ENCODE data around the gene ADAMTSL4.

ADAMTSL4 gene

DNA sequence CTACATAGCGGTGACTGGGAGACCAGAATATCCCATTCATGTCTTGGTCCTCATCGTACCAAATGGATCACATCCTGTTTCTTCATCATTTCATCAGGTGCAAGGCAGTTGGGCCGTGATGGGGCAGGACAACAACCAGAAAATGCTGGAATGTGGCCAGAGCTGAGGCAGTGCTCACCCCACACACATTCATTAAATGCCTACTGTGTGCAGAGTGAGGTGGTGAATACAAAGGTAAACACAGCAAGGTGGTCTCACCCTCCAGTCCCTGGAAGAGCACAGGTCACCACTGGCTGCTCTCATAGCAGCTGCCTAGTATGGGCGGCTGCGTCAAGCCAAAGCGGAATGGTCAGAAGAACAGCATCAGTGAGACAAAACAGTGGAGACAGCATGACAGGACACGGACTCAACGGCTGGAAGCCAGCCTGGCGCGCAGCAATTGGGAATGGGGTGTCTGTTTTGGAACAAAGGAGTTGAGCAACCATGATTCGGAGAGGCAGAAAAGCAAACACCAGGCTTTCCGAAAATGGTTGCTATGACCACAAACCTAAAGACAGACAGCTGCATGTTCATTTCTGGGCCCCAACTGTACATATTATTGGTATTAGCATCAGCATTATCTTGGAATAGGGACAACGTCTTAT is 5.6 kb upstream of the ADAMTSL4 start:
- in situ Hi-C loops (cut with HindIII; ENCODE audit: low sequenced_read_pairs), result no loop called here
- H3K4me3 ChIP-seq (ENCODE audit: low read depth, low read length), result no peak overlapping the region
- TF ChIP-seq, protein P1, sequence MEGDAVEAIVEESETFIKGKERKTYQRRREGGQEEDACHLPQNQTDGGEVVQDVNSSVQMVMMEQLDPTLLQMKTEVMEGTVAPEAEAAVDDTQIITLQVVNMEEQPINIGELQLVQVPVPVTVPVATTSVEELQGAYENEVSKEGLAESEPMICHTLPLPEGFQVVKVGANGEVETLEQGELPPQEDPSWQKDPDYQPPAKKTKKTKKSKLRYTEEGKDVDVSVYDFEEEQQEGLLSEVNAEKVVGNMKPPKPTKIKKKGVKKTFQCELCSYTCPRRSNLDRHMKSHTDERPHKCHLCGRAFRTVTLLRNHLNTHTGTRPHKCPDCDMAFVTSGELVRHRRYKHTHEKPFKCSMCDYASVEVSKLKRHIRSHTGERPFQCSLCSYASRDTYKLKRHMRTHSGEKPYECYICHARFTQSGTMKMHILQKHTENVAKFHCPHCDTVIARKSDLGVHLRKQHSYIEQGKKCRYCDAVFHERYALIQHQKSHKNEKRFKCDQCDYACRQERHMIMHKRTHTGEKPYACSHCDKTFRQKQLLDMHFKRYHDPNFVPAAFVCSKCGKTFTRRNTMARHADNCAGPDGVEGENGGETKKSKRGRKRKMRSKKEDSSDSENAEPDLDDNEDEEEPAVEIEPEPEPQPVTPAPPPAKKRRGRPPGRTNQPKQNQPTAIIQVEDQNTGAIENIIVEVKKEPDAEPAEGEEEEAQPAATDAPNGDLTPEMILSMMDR (IDR thresholded peaks at IDR 0.05; ENCODE audit: low read depth, low read length, missing control alignments), result no peak
- DNase-seq (ENCODE audit: low read depth), result no peak

- DNase-seq (ENCODE audit: low read depth), result no peak
Measured at GRCh38 chr1:150544204-150544603, 5.0 kb upstream of the ADAMTSL4 start.

GRCh38 chr1:150545486-150546032 is 3.6 kb upstream of the ADAMTSL4 start:
- TF ChIP-seq, protein P1 (IDR thresholded peaks at IDR 0.05; ENCODE audit: low read depth, low read length, missing control alignments), result no peak
- H3K4me3 ChIP-seq (ENCODE audit: low read depth, low read length), result no peak overlapping the region
- DNase-seq (ENCODE audit: low read depth), result no peak
- in situ Hi-C loops (cut with HindIII; ENCODE audit: low sequenced_read_pairs), result no loop called here

More at GRCh38 chr1:150544204-150544603, 5.0 kb upstream of the ADAMTSL4 start:
- TF ChIP-seq, protein P1 (IDR thresholded peaks at IDR 0.05; ENCODE audit: low read depth, low read length, missing control alignments), result no peak
- in situ Hi-C loops (cut with HindIII; ENCODE audit: low sequenced_read_pairs), result no loop called here
- H3K4me3 ChIP-seq (ENCODE audit: low read depth, low read length), result no peak overlapping the region

- no peak overlapping the region for H3K4me3 ChIP-seq (ENCODE audit: low read depth, low read length)
- in situ Hi-C loops (cut with HindIII; ENCODE audit: low sequenced_read_pairs), result no loop called here
- TF ChIP-seq, protein P1 (IDR thresholded peaks at IDR 0.05; ENCODE audit: low read depth, low read length, missing control alignments), result no peak
- no peak for DNase-seq (ENCODE audit: low read depth)
Measured at GRCh38 chr1:150546294-150546937, 2.8 kb upstream of the ADAMTSL4 start.

DNA sequence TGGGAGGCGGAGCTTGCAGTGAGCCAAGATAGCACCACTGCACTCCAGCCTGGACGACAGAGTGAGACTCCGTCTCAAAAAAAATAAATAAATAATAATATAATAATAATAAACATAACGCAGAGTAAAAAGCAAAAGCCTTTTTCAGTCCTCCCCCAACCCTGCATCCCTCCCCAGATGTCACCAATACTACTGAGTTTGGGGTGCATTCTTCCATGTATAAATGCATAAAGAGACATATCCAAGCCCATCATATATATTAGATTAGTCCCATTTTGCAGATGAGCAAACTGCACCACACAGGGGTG is 930 bp upstream of the ADAMTSL4 start:
- TF ChIP-seq, protein P1 (IDR thresholded peaks at IDR 0.05; ENCODE audit: low read depth, low read length, missing control alignments), result no peak
- in situ Hi-C loops (cut with HindIII; ENCODE audit: low sequenced_read_pairs), result no loop called here
- H3K4me3 ChIP-seq (ENCODE audit: low read depth, low read length), result peak overlapping the region; percentile 49
- no peak for DNase-seq (ENCODE audit: low read depth)

DNA sequence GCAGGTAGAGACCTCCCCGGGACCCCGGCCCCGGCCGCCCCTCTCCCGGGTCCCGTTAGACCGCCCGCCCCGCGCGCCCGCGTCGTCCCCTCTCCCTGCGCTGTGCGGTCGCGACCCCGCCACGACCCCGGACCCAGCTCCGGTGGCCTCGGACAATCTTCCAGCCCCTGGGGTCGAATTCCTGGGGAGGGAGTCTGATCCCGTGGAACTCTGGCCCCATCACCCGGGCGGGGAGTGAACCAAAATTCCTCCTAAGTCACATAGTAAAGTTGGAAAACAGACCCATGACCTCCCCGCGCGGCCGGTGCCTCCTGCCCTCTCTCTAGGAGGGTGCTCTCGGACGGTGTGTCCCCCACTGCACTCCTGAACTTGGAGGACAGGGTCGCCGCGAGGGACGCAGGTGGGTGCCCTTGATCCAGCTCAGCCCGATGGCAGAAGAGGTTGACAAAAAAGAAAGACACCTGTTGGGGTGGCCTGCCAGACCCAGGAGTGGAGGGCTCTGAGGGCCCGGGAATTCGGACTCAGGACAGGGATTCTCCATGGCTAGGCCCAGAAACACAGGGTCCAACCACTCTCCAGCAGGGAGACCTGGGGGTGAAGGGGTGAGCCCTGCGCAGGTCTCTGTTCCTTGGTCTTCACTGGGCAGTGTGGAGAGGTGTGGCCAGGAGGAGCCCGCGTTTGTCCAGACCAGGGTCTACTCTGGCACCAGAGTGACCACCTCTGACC is 451 bp downstream of the ADAMTSL4 start:
- peak overlapping the region; percentile 49 for H3K4me3 ChIP-seq (ENCODE audit: low read depth, low read length)
- no peak for DNase-seq (ENCODE audit: low read depth)
- in situ Hi-C loops (cut with HindIII; ENCODE audit: low sequenced_read_pairs), result no loop called here
- TF ChIP-seq, protein P1 (IDR thresholded peaks at IDR 0.05; ENCODE audit: low read depth, low read length, missing control alignments), result no peak

All from astrocyte of the cerebellum (primary cell).